Left ventricle myocardium superior (tissue), 1 donor: ENCODE data around the gene BID. TPM values are rescaled to one million over a fixed set of nuclear protein-coding genes. Genes with fewer than 3 reads are reported as not detected.
"Not testable (repeated sequence)": the region's sequence is repeated elsewhere in the genome, so short reads cannot be mapped to it uniquely, and the experiment has no call there.

Source experiments
- ATAC-seq: fragments of 200-7000 bp; cut with Tn5 transposase; one replicate; pipeline ENCODE4 v1.9.1; 2020; ENCODE audit warnings: mild to moderate bottlenecking, moderate library complexity
- DNase-seq: peaks from one replicate; pipeline ENCODE4 v3.0.0-alpha.2; 2020
- intact Hi-C: fragments of 100-400 bp; cut with micrococcal nuclease; formaldehyde crosslinking; loops from one replicate; pipeline ENCODE4 v1.11.0; 2022
- total RNA-seq: library from RNA; stranded (reverse); fragmentation: NEBNext Ultra II Directional; extraction: Animal tissue kit (Norgen Biotek cat#: 25700); gene quantifications from one replicate; pipeline ENCODE4 v1.2.1, GENCODE V29; 2021
- donor health status: DM: no; HTN: yes; CAD: no; lungs with severe emphysema.

BID gene
- total RNA-seq, 1 donor from 2014 or later = 25.4 TPM

GRCh38 chr22:17774926-17775685 is 837 bp upstream of the BID start:
- DNase-seq (no peak), ATAC-seq (no peak)
- intact Hi-C loops = no loop called here

DNA sequence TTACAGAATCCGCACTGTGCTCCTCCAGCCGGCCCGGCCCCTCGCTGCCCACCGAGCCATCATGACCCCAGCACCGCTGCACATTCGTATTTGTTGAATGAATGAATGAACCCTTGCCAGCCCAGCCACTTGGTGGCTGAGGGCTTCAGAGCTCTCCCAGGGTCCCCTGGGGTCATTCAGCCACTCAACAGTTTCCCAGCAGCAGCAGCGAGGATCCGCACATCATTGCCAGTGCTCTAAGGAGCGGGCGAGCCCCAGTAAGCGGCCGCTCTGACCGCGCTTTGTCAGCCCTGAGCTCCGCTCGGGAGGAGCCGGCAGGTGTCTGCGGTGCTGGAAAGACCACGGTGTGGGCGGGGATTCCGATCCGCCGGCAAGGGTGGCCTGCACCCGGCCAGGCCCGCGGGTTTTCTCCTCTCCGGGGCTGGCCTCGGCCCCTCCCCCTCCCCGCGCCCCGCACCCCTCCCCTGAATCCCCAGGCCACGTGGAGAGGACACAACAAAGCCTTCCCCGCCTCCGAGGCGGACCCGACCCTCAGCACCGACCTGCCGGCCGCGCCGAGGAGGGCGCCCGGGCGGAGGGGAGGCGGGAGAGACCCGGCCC is 563 bp downstream of the BID start:
- intact Hi-C loops = no loop called here
- ATAC-seq = peak; percentile 52
- DNase-seq = peak; percentile 60

GRCh38 chr22:17772958-17773605 is 1.2 kb downstream of the BID start:
- intact Hi-C loops = no loop called here
- DNase-seq (no peak), ATAC-seq (peak; percentile 11)

DNA sequence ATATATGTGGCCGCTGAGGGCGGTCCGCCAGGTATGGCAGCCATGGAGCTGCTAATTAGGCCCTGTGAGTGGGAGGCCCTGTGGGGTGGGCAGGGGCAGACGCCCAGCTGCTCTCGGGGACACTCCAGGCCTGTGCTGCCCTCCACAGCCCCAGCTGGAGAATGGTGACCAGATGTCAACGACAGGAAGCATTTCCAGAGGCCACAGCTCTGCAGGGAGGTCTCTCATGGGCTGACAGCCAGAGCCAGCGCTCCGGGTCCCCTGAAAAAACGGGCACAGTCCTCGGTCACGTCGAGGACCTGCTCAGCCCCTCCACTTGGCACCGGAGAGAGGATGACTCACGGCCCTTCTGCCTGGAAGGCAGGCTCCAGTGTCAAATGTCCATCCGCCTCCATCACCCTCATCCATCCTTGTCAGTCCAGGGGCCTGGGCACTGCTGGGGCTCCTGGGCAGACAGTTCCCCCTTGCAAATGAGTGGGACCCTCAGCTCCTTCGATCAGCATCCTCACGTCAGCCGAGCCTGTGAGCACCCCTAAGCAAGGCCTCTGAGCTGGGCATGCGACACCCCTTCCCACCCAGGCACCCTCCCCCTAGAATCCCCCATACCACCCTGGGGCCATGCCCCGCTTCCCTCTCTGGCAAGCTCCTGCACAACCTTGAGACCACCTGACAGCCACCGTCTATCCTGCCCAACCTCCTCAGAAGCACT is 1.9 kb downstream of the BID start:
- intact Hi-C loops = no loop called here
- ATAC-seq (no peak), DNase-seq (no peak)

- ATAC-seq (no peak), DNase-seq (no peak)
- intact Hi-C loops = no loop called here
These were observed 3.8 kb downstream of the BID start for GRCh38 chr22:17770180-17771077.

DNA sequence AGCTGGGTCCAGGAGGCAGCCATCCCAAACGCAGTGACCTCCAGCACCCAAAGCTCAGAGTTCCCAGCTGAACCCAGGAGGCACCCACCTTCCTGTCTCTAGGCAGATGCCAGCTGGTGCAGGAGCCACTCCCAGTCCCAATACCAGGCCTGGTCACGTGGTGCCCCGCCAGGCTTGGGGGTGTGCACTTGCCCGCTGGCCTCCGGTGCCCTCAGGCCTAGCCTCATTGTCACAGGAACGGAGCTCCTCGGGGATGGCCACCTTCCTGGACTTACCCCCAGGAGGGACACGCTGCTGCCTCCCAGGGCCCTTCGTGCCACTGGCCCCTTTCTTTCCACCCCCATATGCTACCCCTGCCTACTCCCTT is 4.6 kb downstream of the BID start:
- intact Hi-C loops = no loop called here

GRCh38 chr22:17769013-17769715 is 5.1 kb downstream of the BID start:
- intact Hi-C loops = no loop called here
- no peak for DNase-seq
- no peak for ATAC-seq

More for the DNA sequence above, 4.6 kb downstream of the BID start:
- no peak for DNase-seq
- no peak for ATAC-seq

DNA sequence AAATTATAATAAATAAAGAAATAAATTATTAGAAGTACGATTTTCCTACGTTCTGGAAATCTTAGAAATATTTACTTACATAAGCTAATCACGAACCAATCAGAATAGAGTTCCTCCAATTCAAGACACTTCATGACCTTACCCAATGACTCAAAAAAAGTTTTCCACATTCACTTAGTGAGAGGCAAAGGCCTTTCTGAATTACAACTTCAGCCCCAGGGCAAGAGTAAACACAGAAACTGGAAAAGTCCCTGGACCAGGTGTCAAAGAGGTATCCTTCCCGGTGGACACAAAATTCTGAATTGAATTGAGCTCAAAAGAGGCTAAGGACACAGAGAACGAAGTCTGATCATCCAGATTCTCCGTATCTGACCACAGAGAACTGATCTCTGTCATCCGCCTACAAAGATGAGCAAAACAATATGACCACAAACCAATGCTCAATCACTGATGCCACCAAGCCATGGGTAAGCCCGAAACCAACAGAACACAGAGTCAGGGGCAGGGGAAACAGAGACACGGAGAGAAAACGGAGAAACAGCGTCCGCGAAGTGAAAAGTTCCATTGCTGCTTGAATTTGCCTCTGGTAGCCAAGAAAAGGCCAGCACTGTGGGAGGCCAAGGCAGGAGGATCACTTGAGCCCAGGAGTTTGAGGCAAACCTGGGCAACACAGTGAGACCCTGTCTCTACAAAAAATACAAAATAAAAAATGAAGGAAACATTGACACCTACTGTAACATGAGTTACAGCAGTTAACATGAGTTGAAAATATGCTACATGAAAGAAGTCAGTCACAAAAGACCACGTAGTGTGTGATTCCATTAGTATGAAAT is 6.8 kb downstream of the BID start:
- no peak for ATAC-seq
- DNase-seq = no peak
- intact Hi-C loops = no loop called here

DNA sequence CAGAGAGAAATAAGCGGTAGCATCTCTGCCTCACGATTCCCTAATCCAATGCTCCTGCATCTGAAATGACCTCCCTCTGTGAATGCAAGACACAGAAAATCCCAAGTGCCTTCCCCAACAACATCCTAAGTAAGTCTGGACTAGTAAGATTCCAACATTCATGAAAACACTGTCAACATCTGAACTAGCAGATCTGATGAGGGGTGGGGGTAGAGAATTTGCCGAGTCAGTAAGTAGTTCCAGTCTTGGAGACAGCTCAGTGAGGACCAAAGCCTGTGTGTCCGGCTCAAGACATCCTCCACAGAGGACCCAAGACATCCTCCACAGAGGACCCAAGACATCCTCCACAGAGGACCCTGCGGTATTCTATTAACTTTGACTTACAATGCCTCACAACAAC is 9.4 kb downstream of the BID start:
- ATAC-seq, DNase-seq, intact Hi-C loops: not testable (repeated sequence)

GRCh38 chr22:17764036-17764435 is 10.2 kb downstream of the BID start:
- no peak for DNase-seq
- intact Hi-C loops = no loop called here
- no peak for ATAC-seq

DNA sequence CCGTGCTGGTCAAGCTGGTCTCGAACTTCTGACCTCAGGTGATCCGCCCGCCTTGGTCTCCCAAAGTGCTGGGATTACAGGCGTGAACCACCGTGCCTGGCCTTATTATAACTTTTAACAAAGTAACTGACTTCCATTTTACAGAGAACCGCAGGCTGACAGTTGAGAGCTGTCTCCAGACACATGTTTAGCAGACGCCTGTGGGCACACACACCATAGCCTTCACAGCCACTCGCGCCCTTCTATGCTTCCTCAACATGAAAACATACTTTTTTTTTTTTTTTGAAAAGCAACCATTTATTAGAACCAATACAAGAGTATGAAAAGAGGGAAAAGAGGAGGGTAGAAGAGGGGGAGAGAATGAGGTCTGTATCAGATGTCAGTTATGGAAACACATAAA is 10.8 kb downstream of the BID start:
- ATAC-seq, DNase-seq, intact Hi-C loops: not testable (repeated sequence)

GRCh38 chr22:17761138-17761488 is 13.2 kb downstream of the BID start:
- intact Hi-C loops = no loop called here
- ATAC-seq = no peak
- no peak for DNase-seq

- intact Hi-C loops = no loop called here
- DNase-seq (peak; percentile 56), ATAC-seq (peak; percentile 59)
These were observed 19.9 kb downstream of the BID start for GRCh38 chr22:17754233-17754925.

- ATAC-seq (no peak), DNase-seq (no peak)
- intact Hi-C loops = no loop called here
These were observed 20.8 kb downstream of the BID start for GRCh38 chr22:17753401-17753989.

- DNase-seq = no peak
- ATAC-seq = no peak
- intact Hi-C loops = no loop called here
These were observed 22.7 kb downstream of the BID start for GRCh38 chr22:17751596-17751995.

GRCh38 chr22:17749605-17750395 is 24.5 kb downstream of the BID start:
- intact Hi-C loops = no loop called here
- DNase-seq (no peak), ATAC-seq (no peak)
